ENCODE data around the gene NRIP1.

- TF ChIP-seq POLR2A (IDR thresholded peaks at IDR 0.05) = no peak
- no peak for TF ChIP-seq CTCF (IDR thresholded peaks at IDR 0.05)
These were observed 19.9 kb upstream of the NRIP1 start for GRCh38 chr21:15084668-15085067.

Data from uterus (tissue), 2 donors.